Measurements from ENCODE around the gene M1AP. TPM values are rescaled to one million over a fixed set of nuclear protein-coding genes. Genes with fewer than 3 reads are reported as not detected.

The M1AP gene
- total and polyA plus RNA-seq, 4 donors: 0.77 to 1.2 (median 0.88) TPM

DNA sequence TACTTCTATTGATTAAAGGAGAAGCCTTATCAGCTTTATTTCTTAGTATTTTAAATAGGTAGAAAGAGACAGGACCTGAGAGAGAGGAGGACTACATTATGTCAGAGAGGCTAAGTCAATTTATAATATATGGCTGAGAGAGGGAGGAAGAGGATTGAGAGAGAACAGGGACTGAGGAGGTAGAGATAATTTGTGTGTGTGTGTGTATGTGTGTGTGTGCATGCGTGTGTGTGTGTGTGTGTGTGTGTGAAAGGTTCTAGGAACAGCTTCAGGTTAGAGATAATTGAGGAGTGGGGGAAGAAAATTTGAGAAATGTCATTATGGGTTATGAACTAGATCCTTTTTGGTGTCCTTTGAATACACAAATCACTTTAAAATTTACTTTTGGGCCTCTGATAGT, 78.4 kb downstream of the M1AP start:
- H3K9me3 ChIP-seq (ENCODE audit: control insufficient read depth in 4 of 4, insufficient read depth in 3 of 4, low read length in 3 of 4): no peaks in the 10 kb centered on the region
- TF ChIP-seq, protein P1, sequence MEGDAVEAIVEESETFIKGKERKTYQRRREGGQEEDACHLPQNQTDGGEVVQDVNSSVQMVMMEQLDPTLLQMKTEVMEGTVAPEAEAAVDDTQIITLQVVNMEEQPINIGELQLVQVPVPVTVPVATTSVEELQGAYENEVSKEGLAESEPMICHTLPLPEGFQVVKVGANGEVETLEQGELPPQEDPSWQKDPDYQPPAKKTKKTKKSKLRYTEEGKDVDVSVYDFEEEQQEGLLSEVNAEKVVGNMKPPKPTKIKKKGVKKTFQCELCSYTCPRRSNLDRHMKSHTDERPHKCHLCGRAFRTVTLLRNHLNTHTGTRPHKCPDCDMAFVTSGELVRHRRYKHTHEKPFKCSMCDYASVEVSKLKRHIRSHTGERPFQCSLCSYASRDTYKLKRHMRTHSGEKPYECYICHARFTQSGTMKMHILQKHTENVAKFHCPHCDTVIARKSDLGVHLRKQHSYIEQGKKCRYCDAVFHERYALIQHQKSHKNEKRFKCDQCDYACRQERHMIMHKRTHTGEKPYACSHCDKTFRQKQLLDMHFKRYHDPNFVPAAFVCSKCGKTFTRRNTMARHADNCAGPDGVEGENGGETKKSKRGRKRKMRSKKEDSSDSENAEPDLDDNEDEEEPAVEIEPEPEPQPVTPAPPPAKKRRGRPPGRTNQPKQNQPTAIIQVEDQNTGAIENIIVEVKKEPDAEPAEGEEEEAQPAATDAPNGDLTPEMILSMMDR (IDR thresholded peaks at IDR 0.05; ENCODE audit: control extremely low read depth, extremely low read depth): no peak
- no peak overlapping the region for H3K4me3 ChIP-seq
- DNase-seq: no peak
- H3K27ac ChIP-seq (ENCODE audit: low read depth in 1 of 2, low read length in 1 of 2): no peak overlapping the region
- 88 to 94% methylated on average over 1 of the region's 1 CpG for WGBS, 2 donors
- peaks cover 0 to 16% (median 2%) of the 10 kb centered on the region in 3 donors for H3K27me3 ChIP-seq (ENCODE audit: control insufficient read depth in 3 of 3, insufficient read depth in 3 of 3, low read length in 2 of 3)
- no peaks in the 10 kb centered on the region for H3K4me1 ChIP-seq (ENCODE audit: control insufficient read depth in 5 of 5, insufficient read depth in 5 of 5, low read length in 5 of 5)
- no peaks in the 10 kb centered on the region for H3K36me3 ChIP-seq (ENCODE audit: control insufficient read depth in 4 of 4, insufficient read depth in 4 of 4, low read length in 4 of 4)
- no peak overlapping the region for H3K9ac ChIP-seq (ENCODE audit: insufficient read depth in 1 of 2, low read length in 2 of 2)
- ATAC-seq (ENCODE audit: insufficient read depth, low FRiP score): no peak

DNA sequence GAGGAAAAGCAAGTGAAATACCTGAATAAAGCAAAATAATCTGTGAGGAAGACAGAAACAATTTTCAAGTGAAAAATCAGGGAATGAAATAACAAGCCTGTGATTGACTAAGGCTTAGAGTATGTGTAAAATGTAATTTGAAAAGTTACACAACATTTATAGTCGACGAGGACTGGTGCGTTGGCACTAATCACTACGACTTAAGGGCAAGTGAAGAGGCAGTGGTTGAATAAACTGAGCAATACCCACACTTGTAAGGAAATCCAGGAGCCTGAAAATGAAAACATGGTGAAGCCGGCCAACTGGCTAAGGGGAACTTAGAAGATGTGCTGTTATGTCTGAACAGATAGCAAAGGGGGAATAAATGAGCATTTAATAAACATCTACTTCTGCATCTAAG, 80.2 kb downstream of the M1AP start:
- no peak for ATAC-seq (ENCODE audit: insufficient read depth, low FRiP score)
- H3K9me3 ChIP-seq (ENCODE audit: control insufficient read depth in 4 of 4, insufficient read depth in 3 of 4, low read length in 3 of 4): no peaks in the 10 kb centered on the region
- no peaks in the 10 kb centered on the region for H3K36me3 ChIP-seq (ENCODE audit: control insufficient read depth in 4 of 4, insufficient read depth in 4 of 4, low read length in 4 of 4)
- no peak overlapping the region for H3K27ac ChIP-seq (ENCODE audit: low read depth in 1 of 2, low read length in 1 of 2)
- DNase-seq: no peak
- no peak overlapping the region for H3K9ac ChIP-seq (ENCODE audit: insufficient read depth in 1 of 2, low read length in 2 of 2)
- TF ChIP-seq, protein P1 (IDR thresholded peaks at IDR 0.05; ENCODE audit: control extremely low read depth, extremely low read depth): no peak
- 33 to 54% methylated on average over 5 of the region's 5 CpGs for WGBS, 2 donors
- H3K4me1 ChIP-seq (ENCODE audit: control insufficient read depth in 5 of 5, insufficient read depth in 5 of 5, low read length in 5 of 5): no peaks in the 10 kb centered on the region
- H3K4me3 ChIP-seq: no peak overlapping the region
- H3K27me3 ChIP-seq (ENCODE audit: control insufficient read depth in 3 of 3, insufficient read depth in 3 of 3, low read length in 2 of 3): peaks cover 0 to 22% (median 5%) of the 10 kb centered on the region in 3 donors

DNA sequence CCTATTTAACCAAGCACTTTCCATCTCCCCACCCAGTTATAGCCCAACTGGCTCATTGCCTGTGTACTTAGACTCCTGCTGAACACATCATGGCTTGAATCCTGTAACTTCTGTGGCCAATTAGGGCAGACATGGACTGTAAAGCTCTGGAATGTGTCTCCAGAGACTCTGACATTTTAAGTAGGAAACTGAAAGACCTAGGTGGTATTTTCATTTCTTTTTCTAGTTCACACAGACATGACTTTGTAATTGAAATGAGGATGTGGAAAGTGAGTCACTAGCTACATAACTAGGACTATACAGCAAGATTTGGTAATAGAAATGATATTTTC, 81.4 kb downstream of the M1AP start:
- Histone ChIP-seq H3K36me3 (ENCODE audit: control insufficient read depth in 4 of 4, insufficient read depth in 4 of 4, low read length in 4 of 4) (no peaks in the 10 kb centered on the region), H3K27me3 (ENCODE audit: control insufficient read depth in 3 of 3, insufficient read depth in 3 of 3, low read length in 2 of 3) (peaks cover 0 to 30% (median 5%) of the 10 kb centered on the region in 3 donors), H3K9me3 (ENCODE audit: control insufficient read depth in 4 of 4, insufficient read depth in 3 of 4, low read length in 3 of 4) (no peaks in the 10 kb centered on the region), H3K27ac (ENCODE audit: low read depth in 1 of 2, low read length in 1 of 2) (no peak overlapping the region), H3K4me3 (no peak overlapping the region), H3K4me1 (ENCODE audit: control insufficient read depth in 5 of 5, insufficient read depth in 5 of 5, low read length in 5 of 5) (no peaks in the 10 kb centered on the region), H3K9ac (ENCODE audit: insufficient read depth in 1 of 2, low read length in 2 of 2) (no peak overlapping the region)
- ATAC-seq (ENCODE audit: insufficient read depth, low FRiP score): no peak
- TF ChIP-seq, protein P1 (IDR thresholded peaks at IDR 0.05; ENCODE audit: control extremely low read depth, extremely low read depth): no peak
- no peak for DNase-seq

DNA sequence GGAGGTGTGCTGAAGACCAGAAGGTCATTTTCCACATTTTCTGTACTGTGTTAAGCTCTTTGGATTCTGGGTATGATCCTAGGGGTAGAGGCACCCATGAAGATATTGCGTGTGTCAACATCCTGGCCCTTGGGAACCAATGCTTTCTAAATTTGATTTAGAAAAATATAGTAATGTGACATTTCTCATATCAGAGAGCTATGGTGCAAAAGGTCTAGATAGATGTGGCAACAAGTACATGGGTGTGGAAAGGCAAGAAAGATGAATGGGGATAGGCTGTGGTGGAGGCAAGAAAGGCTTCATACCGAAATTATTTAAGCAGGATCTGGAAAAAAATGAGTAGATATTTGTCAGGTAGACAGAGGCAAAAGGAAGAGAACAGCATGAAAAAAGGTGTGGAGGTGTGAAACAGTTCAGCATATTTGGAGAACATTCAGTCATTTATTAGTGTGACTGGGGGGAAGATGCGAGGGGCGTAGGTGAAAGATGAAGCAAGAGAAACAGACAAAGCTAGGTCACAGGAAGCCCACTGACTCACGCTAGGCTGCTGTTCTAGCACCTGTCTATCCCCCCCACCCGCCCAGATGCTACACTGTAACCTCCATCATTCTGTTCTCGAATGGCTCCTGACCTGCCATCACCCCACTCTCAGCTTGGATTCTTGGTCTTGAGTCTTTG, 81.9 kb downstream of the M1AP start:
- 80 to 84% methylated on average over 7 of the region's 7 CpGs for WGBS, 2 donors
- Histone ChIP-seq H3K27me3 (ENCODE audit: control insufficient read depth in 3 of 3, insufficient read depth in 3 of 3, low read length in 2 of 3) (peaks cover 0 to 35% (median 6%) of the 10 kb centered on the region in 3 donors), H3K36me3 (ENCODE audit: control insufficient read depth in 4 of 4, insufficient read depth in 4 of 4, low read length in 4 of 4) (no peaks in the 10 kb centered on the region), H3K9me3 (ENCODE audit: control insufficient read depth in 4 of 4, insufficient read depth in 3 of 4, low read length in 3 of 4) (no peaks in the 10 kb centered on the region), H3K9ac (ENCODE audit: insufficient read depth in 1 of 2, low read length in 2 of 2) (no peak overlapping the region), H3K27ac (ENCODE audit: low read depth in 1 of 2, low read length in 1 of 2) (no peak overlapping the region), H3K4me1 (ENCODE audit: control insufficient read depth in 5 of 5, insufficient read depth in 5 of 5, low read length in 5 of 5) (no peaks in the 10 kb centered on the region), H3K4me3 (no peak overlapping the region)
- TF ChIP-seq, protein P1 (IDR thresholded peaks at IDR 0.05; ENCODE audit: control extremely low read depth, extremely low read depth): no peak
- no peak for DNase-seq
- ATAC-seq (ENCODE audit: insufficient read depth, low FRiP score): no peak

Measured in lung (tissue), 12 donors.